ENCODE data around the gene NT5M. TPM values are rescaled to one million over a fixed set of nuclear protein-coding genes. Genes with fewer than 3 reads are reported as not detected.
"Not testable (repeated sequence)": the region's sequence is repeated elsewhere in the genome, so short reads cannot be mapped to it uniquely, and the experiment has no call there.

The NT5M gene
- total RNA-seq, result 0.94 TPM in 1 of 2 replicates, not detected in the other

DNA sequence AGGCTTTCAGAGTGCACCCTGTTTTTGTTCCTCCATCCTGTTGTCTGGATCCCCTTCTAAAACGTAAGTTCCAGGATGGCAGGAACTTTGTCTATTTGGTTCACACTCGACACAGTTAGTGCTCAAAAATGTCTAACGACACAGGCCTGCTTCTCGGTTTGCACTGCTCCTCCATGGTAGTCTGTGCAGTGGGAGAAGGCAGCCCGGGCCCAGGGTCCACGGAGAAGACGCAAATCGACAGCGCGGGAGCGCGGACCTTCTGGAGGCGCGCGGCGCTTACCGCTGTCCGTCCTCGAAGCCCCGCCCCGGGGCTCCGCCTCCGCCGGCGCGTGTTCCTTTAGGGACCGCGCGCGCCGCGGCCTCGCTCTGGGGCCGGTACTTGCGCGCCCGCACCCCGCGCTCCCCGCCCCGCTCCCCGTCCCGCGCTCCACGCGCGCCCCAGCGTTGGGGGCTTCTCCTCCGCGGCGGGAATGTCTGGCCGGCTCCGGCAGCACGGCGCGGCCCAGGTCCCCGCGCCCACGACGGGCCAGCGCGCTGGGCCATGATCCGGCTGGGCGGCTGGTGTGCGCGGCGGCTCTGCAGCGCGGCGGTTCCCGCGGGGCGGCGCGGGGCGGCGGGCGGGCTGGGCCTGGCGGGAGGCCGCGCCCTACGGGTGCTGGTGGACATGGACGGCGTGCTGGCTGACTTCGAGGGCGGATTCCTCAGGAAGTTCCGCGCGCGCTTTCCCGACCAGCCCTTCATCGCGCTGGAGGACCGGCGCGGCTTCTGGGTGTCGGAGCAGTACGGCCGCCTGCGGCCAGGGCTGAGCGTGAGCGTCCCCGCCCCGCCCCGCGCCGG, at the start of gene NT5M:
Gene NT5M, plus strand, starts transcription at position 364 of the 837 bp plus-strand sequence. Its CDS starts 178 bp downstream, at position 542.
- peak; percentile 6 for DNase-seq (ENCODE audit: low read depth)

GRCh38 chr17:17253406-17253805, 49.8 kb upstream of the NT5M start:
- DNase-seq (ENCODE audit: low read depth), result no peak

- DNase-seq (ENCODE audit: low read depth), result no peak
Observed at GRCh38 chr17:17254036-17254435, 49.1 kb upstream of the NT5M start.

DNA sequence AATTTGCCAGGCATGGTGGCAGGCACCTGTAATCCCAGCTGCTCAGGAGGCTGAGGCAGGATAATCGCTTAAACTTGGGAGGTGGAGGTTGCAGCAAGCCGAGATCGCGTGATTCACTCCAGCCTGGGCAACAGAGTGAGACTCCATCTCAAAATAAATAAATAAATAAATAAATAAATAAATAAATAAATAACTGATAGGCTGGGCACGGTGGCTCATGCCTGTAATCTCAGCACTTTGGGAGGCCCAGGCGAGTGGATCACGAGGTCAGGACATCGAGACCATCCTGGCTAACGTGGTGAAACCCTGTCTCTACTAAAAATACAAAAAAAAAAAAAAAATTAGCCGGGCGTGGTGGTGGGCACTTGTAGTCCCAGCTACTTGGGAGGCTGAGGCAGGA, 47.5 kb upstream of the NT5M start:
- not testable (repeated sequence) for DNase-seq (ENCODE audit: low read depth)

DNA sequence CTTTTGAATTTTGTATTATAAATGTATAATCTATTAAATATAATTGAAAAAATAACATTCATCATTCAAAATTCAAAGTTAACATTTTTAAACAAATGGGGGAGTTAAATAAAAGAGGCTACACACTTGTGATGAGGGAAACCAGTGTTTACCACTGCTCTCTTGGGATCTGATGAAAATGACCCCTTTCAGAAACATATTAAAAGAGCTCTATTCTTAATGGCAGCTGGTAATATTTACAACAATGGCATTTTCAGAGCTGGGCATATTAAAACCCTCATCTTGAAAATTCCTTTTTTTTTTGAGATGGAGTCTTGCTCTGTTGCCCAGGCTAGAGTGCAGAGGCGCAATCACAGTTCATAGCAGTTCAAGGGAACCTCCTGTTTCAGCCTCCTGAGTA, 46.9 kb upstream of the NT5M start:
- no peak for DNase-seq (ENCODE audit: low read depth)

DNA sequence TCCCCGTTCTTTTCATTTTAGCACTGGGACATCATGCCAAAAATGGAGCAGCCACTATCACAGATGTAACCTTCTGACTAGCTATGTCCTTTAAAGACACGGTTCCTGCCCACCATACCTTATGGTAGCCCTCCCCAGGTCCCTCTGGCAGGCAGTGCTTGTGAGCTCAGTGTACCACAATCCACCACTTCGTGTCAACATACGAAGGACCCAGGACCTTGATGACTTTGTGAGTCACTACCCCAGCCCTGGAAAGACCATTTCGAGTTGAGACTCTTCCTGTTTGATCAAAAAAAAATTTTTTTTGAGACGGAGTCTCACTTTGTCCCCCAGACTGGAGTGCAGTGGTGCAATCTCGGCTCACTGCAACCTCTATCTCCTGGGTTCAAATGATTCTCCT, 45.2 kb upstream of the NT5M start:
- DNase-seq (ENCODE audit: low read depth), result no peak

DNA sequence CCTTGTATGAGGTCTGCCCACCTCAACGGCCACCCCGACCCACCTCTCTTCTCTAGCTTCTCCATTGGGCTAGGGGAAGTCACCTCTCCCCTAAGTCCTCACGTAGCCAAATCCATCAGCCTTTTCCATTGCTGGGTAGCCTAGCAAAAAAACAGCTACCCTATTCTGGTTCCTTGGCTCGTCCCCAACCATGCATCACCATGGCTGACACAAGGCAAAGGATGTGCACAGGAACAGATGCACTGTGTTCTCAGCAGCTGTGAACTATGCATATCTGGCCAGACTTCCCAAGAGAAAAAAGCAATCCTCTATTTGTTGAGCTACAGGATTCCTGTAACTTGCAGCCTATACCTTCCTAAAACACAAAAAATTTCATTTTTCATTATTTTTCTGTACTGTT, 44.2 kb upstream of the NT5M start:
- DNase-seq (ENCODE audit: low read depth), result no peak

GRCh38 chr17:17264430-17264829, 38.7 kb upstream of the NT5M start:
- DNase-seq (ENCODE audit: low read depth), result no peak

- DNase-seq (ENCODE audit: low read depth), result peak; percentile 11
Observed at GRCh38 chr17:17269926-17270773, 33.0 kb upstream of the NT5M start.

- DNase-seq (ENCODE audit: low read depth), result no peak
Observed at GRCh38 chr17:17275971-17276370, 27.2 kb upstream of the NT5M start.

DNA sequence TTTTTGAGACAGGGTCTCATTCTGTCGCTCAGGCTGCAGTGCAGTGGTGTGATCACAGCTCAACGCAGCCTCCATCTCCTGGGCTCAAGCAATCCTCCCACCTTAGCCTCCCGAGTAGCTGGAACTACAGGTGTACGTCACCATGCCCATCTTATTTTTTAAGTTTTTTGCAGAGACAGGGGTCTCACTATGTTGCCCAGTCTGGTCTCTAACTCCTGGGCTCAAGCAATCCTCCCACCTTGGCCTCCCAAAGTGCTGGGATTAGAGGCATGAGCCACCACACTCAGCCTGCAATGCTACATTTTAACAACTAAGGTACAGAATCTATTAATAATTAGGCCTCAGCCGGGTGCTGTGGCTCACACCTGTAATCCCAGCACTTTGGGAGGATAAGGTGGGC, 25.7 kb upstream of the NT5M start:
- DNase-seq (ENCODE audit: low read depth), result not testable (repeated sequence)

DNA sequence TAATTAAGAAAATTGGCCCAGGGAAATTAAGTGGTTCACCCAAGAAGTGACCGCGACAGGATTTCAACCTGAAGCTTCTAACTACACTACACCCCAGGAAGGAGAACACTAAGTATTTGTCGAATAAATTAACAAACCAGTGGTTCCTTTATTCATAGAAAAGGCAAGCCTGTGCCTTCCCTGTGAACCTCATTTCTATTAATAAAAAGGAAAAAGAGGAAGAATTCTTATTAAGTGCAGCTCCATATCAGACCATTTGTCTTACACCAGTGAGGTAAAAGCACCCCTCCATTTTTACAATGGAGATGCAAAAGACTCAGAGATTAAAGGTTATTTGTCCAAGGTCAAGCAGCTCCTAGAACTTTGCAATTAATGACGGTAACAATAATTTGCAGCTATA, 23.9 kb upstream of the NT5M start:
- DNase-seq (ENCODE audit: low read depth), result no peak

DNA sequence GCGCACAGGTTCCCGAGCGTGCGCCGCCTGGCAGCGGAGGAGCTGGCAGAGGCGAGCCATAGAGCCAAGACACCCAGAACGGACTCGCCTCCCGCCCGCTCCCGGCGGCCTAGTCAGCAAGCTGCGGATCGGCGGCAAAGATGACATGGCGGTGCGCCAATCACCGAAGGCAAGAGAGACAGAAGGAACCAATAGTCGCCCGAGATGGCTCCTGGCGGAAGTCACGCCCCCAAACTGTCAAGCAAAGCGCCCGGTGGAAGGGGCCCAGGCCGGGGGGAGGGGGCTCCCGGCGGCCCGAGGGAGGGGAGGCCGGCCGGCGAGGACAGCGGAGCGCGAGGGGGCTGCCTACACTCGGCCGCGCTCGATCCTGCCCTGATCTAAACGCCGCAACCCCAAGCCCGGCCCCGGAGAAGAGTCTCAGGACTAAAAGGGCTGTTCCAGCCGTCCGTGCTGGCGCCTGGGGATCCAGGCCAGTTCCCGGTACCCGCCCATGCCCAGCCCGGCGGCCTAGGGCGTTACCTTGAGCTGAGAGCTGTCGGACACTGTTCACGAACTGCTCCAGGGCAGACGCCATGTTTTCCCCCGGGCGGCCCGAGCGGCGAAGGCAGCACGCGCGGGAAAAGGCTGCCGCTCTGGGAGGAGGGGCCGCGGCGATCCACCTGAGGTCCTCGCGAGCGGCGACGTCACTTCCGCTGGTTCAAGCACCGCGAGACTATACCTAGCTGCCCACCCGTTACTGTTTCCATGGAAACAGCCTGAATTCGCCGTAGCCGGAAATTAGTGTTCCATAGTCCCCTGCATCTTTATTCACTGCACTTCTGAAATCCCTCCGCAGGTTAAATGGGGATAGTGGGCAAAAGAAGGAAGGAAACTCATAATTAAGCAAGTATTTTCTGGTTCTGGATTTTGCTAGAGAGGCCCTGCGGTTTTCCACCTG, 22.3 kb upstream of the NT5M start, which contains the start of gene COPS3:
Gene COPS3, minus strand, starts transcription at position 634 of the 937 bp plus-strand sequence. Its CDS starts 60 bp downstream, at position 574.
- DNase-seq (ENCODE audit: low read depth), result peak; percentile 96

DNA sequence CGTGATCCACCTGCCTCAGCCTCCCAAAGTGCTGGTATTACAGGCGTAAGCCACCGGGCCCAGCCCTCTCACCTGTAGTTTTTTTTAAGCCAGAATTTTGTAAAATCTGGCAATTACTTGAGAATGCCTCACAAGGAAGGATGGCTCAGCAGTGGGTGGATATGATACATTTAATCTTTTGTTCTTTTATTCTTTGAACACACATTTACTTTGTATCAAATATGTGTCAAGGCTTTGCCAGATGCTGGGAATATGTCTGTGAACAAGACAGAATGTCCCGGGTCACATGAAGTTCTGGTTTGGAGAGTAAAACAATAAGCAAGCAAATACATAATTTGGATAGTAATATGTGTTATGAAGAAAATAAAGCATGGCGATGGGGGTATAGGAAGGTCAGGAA, 17.2 kb upstream of the NT5M start:
- no peak for DNase-seq (ENCODE audit: low read depth)

- no peak for DNase-seq (ENCODE audit: low read depth)
Observed at GRCh38 chr17:17289086-17289485, 14.1 kb upstream of the NT5M start.

- no peak for DNase-seq (ENCODE audit: low read depth)
Observed at GRCh38 chr17:17289701-17290100, 13.5 kb upstream of the NT5M start.

DNA sequence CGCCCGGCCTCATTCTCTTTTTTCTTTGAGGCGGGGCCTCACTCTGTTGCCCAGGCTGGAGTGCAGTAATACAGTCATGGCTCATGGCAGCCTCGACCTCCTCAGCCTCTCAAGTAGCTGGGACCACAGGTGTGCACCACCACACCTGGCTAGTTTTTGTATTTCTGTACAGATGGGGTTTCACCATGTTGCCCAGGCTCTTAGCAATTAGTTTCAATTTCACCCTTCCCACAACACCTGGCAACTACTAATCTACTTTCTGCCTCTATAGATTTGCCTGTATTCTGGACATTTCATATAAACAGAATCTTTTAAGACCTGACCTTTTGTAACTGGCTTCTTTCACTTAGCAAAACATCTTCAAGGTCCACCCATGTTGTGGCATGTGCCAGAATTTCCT, 8.0 kb upstream of the NT5M start:
- no peak for DNase-seq (ENCODE audit: low read depth)

DNA sequence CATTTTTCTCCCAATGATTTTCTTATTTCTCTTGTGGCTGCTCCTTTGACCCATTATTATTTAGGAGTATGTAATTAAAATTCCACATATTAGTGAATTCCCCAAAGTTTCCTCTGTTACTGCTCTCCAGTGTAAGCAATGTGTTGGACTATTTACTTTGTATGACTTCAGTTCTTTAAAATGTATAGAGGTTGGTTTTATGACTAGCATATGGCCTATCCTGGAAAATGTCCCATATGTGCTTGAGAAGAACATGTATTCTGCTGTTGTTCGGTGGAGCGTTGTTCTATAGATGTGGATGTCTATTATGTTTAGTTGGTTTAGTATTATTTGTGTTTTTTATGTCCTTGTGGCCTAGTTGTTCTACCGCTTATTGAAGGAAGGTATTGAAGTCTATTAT, 6.0 kb upstream of the NT5M start:
- DNase-seq (ENCODE audit: low read depth), result no peak

GRCh38 chr17:17298108-17298507, 5.1 kb upstream of the NT5M start:
- no peak for DNase-seq (ENCODE audit: low read depth)

DNA sequence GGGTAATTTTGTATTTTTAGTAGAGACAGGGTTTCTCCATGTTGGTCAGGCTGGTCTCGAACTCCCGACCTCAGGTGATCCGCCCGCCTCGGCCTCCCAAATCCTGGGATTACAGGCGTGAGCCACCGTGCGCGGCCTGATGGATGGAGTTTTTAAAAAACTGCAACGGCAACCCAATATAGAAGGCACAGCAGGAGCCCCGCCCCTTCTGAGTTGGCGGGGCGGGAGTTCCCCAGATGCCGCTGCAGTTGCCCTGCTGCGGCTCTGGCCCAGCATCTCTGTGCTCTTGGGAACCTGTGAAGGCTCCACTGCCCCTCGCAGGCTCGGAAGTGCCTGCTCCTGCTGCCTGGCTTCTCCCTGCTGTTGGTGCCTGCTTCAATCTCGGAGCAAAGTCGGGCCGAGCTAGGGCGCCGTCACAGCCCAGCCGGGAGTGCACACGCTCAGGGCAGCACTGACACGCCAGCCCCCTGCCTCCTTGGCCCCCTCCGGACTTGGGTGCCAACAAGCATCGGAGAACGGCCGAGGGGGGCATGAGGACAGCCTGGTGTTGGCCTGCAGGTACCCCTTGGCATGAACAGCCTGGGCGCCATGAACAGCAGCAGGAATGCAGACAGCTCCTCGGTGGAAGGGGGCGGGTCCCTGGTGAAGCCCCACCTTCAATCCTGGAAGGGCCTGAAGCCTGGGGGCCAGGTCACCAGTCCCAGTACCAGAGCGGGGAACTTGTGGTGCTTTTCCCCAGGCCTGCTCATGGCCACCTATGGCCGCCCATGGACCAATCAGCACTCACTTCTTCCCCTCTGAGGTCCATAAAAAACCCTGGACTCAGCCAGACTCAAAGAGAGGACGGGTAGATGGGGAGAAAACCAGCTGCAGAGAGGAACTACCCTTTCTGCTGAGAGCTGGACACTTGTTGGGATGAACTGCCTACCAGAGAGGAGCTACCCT, 2.3 kb upstream of the NT5M start:
- DNase-seq (ENCODE audit: low read depth), result peak; percentile 38

All from renal cortical epithelial cell (primary cell).